ENCODE data around the gene ABI1.
"Not testable (repeated sequence)": the region's sequence is repeated elsewhere in the genome, so short reads cannot be mapped to it uniquely, and the experiment has no call there.

DNA sequence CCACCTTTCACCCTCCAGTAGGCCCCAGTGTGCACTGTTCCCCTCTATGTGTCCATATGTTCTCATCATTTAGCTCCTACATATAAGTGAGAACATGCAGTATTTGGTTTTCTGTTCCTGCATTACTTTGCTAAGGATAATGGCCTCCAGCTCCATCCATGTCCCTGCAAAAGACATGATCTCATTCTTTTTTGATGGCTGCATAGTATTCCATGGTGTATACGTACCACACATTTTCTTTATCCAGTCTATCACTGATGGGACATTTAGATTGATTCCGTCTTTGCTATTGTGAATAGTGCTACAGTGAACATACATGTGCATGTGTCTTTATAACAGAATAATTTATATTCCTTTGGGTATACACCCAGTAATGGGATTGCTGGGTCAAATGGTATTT is 71.0 kb downstream of the ABI1 start:
- TF ChIP-seq, protein P1, sequence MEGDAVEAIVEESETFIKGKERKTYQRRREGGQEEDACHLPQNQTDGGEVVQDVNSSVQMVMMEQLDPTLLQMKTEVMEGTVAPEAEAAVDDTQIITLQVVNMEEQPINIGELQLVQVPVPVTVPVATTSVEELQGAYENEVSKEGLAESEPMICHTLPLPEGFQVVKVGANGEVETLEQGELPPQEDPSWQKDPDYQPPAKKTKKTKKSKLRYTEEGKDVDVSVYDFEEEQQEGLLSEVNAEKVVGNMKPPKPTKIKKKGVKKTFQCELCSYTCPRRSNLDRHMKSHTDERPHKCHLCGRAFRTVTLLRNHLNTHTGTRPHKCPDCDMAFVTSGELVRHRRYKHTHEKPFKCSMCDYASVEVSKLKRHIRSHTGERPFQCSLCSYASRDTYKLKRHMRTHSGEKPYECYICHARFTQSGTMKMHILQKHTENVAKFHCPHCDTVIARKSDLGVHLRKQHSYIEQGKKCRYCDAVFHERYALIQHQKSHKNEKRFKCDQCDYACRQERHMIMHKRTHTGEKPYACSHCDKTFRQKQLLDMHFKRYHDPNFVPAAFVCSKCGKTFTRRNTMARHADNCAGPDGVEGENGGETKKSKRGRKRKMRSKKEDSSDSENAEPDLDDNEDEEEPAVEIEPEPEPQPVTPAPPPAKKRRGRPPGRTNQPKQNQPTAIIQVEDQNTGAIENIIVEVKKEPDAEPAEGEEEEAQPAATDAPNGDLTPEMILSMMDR (IDR thresholded peaks at IDR 0.05), result not testable (repeated sequence)
- TF ChIP-seq EZH2 (IDR thresholded peaks at IDR 0.05; ENCODE audit: borderline replicate concordance, insufficient read depth, low read depth, low read length, poor library complexity, severe bottlenecking), result not testable (repeated sequence)

Measured in B cell (primary cell).